Tongue (tissue), 2 donors: Measurements from ENCODE around the gene USHBP1. TPM values are rescaled to one million over a fixed set of nuclear protein-coding genes. Genes with fewer than 3 reads are reported as not detected.
"Not testable (repeated sequence)": the region's sequence is repeated elsewhere in the genome, so short reads cannot be mapped to it uniquely, and the experiment has no call there.

Experiments used
- DNase-seq: peaks from one replicate; pipeline ENCODE4 v3.0.0-alpha.2; 2015
- total RNA-seq: library from RNA; depleted of rRNA; stranded (reverse); fragments of >200 nt; gene quantifications from one replicate; pipeline ENCODE4 v1.2.3, GENCODE V29; 2014

USHBP1 gene
- total RNA-seq, 1 donor from 2014 or later = 12.3 TPM

- DNase-seq = no peak
These were observed 31.7 kb upstream of the USHBP1 start for GRCh38 chr19:17296273-17296672.

- not testable (repeated sequence) for DNase-seq
These were observed 31.0 kb upstream of the USHBP1 start for GRCh38 chr19:17295551-17295950.

- DNase-seq = no peak
These were observed 29.7 kb upstream of the USHBP1 start for GRCh38 chr19:17294051-17294891.

- no peak for DNase-seq
These were observed 29.1 kb upstream of the USHBP1 start for GRCh38 chr19:17293605-17294004.

- DNase-seq = peak; percentile 87
These were observed 27.9 kb upstream of the USHBP1 start for GRCh38 chr19:17292301-17293074.

- peak; percentile 59 for DNase-seq
These were observed 24.9 kb upstream of the USHBP1 start for GRCh38 chr19:17289489-17289888.

GRCh38 chr19:17286752-17287151 is 22.2 kb upstream of the USHBP1 start:
- no peak for DNase-seq

- DNase-seq = no peak
These were observed 21.7 kb upstream of the USHBP1 start for GRCh38 chr19:17286263-17286662.

GRCh38 chr19:17285415-17286135 is 21.0 kb upstream of the USHBP1 start:
- DNase-seq = no peak

- no peak for DNase-seq
These were observed 19.0 kb upstream of the USHBP1 start for GRCh38 chr19:17283504-17283996.

GRCh38 chr19:17282488-17283125 is 18.1 kb upstream of the USHBP1 start:
- peak; percentile 85 for DNase-seq

GRCh38 chr19:17281391-17282304 is 17.1 kb upstream of the USHBP1 start, which contains the start of gene ANKLE1:
ANKLE1 (plus strand) TSS chr19:17281901; CDS start chr19:17281921, 20 bp downstream.
- peak; percentile 51 for DNase-seq

- no peak for DNase-seq
These were observed 14.9 kb upstream of the USHBP1 start for GRCh38 chr19:17279436-17279835.

GRCh38 chr19:17275441-17276175 is 11.1 kb upstream of the USHBP1 start:
- no peak for DNase-seq

GRCh38 chr19:17274892-17275291 is 10.3 kb upstream of the USHBP1 start:
- not testable (repeated sequence) for DNase-seq

GRCh38 chr19:17268754-17269153 is 4.2 kb upstream of the USHBP1 start:
- DNase-seq = no peak

GRCh38 chr19:17266975-17267788 is 2.6 kb upstream of the USHBP1 start, which contains the start of gene BABAM1:
BABAM1 (plus strand) TSS chr19:17267443; CDS start chr19:17268807, 1,364 bp downstream.
- DNase-seq = peak; percentile 99

GRCh38 chr19:17266589-17266974 is 2.0 kb upstream of the USHBP1 start:
- DNase-seq = no peak

GRCh38 chr19:17266026-17266425 is 1.5 kb upstream of the USHBP1 start:
- no peak for DNase-seq
